NOMO-1 treated with DMSO at 0.1 percent for 48 hours (cell line): Measurements from ENCODE around the gene AIFM3.

Source experiments
- DNase-seq: peaks from one replicate; lab custom pipeline; 2025; ENCODE audit not compliant: unreplicated experiment; lab: John Stamatoyannopoulos, UW

Gene AIFM3

GRCh38 chr22:21025763-21026755 lies 59.0 kb downstream of the AIFM3 start:
- DNase-seq, result no peak

DNA sequence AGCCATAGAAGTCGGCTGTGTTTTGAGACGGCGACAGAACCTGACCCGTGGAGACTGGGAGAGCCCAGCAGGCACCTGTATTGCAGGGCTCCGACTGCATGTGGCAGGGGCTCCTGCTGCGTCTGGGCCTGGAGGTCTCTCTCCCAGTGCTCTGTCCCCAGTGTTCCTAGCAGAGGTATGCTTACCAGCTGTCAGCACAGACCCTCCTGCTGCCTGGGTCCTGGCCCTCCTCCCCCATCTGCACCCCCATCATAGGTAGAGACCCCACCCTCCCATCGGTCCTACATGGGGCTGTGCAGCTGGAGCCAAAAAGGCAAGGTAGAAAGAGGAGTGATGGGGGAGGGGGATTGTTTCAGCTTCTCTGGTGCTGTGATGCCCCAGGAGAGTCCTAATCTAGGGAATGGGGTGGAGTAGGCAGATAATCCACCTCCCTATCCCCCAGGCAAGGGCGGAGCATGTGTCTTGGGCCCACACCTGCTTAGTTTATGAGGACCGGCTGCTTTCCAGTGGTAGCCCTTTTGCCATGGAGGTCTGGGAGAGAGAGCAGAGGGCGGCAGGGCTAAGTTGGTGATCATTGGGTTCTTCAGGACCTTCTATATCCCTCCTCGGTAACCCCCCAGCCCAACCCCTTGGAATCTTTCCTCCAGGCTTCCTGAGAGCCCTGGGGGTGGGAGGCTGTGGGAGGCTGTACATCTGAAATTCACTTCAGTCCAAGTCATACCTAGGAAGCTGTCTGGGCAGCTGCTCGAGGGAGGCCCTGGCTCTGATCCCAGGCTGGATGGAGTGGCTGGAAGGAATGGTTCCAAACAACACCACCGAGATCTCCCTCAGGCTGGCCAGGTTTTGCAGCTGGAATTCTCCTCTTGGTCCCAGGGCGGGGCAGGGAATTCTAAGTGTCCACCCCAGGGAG lies 60.0 kb downstream of the AIFM3 start:
- no peak for DNase-seq

GRCh38 chr22:21028277-21029251 lies 61.5 kb downstream of the AIFM3 start:
- DNase-seq, result no peak

- DNase-seq, result no peak
Measured at GRCh38 chr22:21029486-21030025, 62.5 kb downstream of the AIFM3 start.

DNA sequence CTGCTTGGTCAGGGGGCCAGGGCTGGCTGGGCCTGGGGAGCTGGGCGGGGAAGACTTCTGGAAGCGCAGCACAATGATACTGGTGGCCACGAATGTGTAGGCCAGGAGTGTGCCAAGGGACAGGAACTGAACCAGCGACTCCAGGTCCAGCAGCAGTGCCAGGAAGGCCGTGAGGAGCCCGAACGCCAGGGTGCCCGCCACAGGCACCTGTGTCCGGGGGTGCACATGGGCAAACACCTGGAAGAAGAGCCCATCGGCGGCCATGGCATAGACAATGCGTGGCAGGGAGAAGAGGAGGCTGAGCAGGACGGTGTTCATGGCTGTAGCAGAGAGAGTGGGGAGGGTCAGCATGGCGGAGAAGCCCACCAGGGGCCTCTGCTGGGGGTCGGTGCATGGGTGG lies 63.0 kb downstream of the AIFM3 start:
- DNase-seq, result no peak
